DMS79 treated with DMSO at 0.1 percent for 48 hours (cell line): ENCODE measurements around the gene EIF1AD.
"Not testable (repeated sequence)": the region's sequence is repeated elsewhere in the genome, so short reads cannot be mapped to it uniquely, and the experiment has no call there.

ENCODE experiments used
- DNase-seq: peaks from one replicate; lab custom pipeline; 2025; lab: John Stamatoyannopoulos, UW

EIF1AD gene

GRCh38 chr11:66001942-66002647 lies at the start of gene EIF1AD, which contains the start of gene BANF1:
Gene EIF1AD, minus strand, starts transcription at chr11:66002157. Its CDS starts 1,768 bp downstream, at chr11:66000389.
Gene BANF1, plus strand, starts transcription at chr11:66002503. Its CDS starts 748 bp downstream, at chr11:66003251.
- DNase-seq, result peak; percentile 99

GRCh38 chr11:66051371-66051765 lies 49.4 kb upstream of the EIF1AD start:
- peak; percentile 89 for DNase-seq

- DNase-seq, result peak; percentile 76
These were observed 48.7 kb upstream of the EIF1AD start for GRCh38 chr11:66050581-66051231.

GRCh38 chr11:66048547-66049323 lies 46.8 kb upstream of the EIF1AD start, which contains the start of gene GAL3ST3:
Gene GAL3ST3, minus strand, starts transcription at chr11:66049161. Its CDS starts 3,746 bp downstream, at chr11:66045415.
- peak; percentile 28 for DNase-seq

- DNase-seq, result no peak
These were observed 45.8 kb upstream of the EIF1AD start for GRCh38 chr11:66047541-66048365.

- no peak for DNase-seq
These were observed 44.9 kb upstream of the EIF1AD start for GRCh38 chr11:66046901-66047300.

GRCh38 chr11:66045177-66045639 lies 43.3 kb upstream of the EIF1AD start:
- no peak for DNase-seq

GRCh38 chr11:66044757-66045156 lies 42.8 kb upstream of the EIF1AD start:
- DNase-seq, result no peak

- DNase-seq, result no peak
These were observed 41.3 kb upstream of the EIF1AD start for GRCh38 chr11:66042996-66043906.

- no peak for DNase-seq
These were observed 40.5 kb upstream of the EIF1AD start for GRCh38 chr11:66042227-66042995.

GRCh38 chr11:66039765-66040164 lies 37.8 kb upstream of the EIF1AD start:
- DNase-seq, result no peak

GRCh38 chr11:66037327-66037726 lies 35.4 kb upstream of the EIF1AD start:
- no peak for DNase-seq

GRCh38 chr11:66036334-66036710 lies 34.4 kb upstream of the EIF1AD start:
- DNase-seq, result no peak

- DNase-seq, result peak; percentile 34
These were observed 33.8 kb upstream of the EIF1AD start for GRCh38 chr11:66035653-66036333.

GRCh38 chr11:66032957-66033735 lies 31.2 kb upstream of the EIF1AD start:
- no peak for DNase-seq

GRCh38 chr11:66026017-66026529 lies 24.1 kb upstream of the EIF1AD start, which contains the start of gene CATSPER1:
Gene CATSPER1, minus strand, starts transcription at chr11:66026479. Its CDS starts 100 bp downstream, at chr11:66026379.
- DNase-seq, result no peak

- DNase-seq, result not testable (repeated sequence)
These were observed 21.2 kb upstream of the EIF1AD start for GRCh38 chr11:66023186-66023440.
